Neural cell (in vitro differentiated cells): ENCODE measurements around the gene ADAMTS6.

Experiments
- POLR2AphosphoS5 ChIP-seq: IDR thresholded peaks from 2 replicates; pipeline ENCODE4 v1.6.1; 2012
- RAD21 ChIP-seq: fragments of 450-650 bp; conservative IDR thresholded peaks from 2 replicates; pipeline ENCODE4 v1.6.1; 2014; ENCODE audit warnings: antibody characterized with exemption, mild to moderate bottlenecking, moderate library complexity
- TAF1 ChIP-seq: IDR thresholded peaks from 2 replicates; pipeline ENCODE4 v1.6.1; 2012; ENCODE audit warnings: low read depth
- TF ChIP-seq, protein P1 (sequence below): fragments of 450-650 bp; IDR thresholded peaks from 2 replicates; pipeline ENCODE4 v1.5.1; 2014; ENCODE audit warnings: antibody characterized with exemption, mild to moderate bottlenecking, moderate library complexity; ENCODE audit not compliant: poor library complexity, severe bottlenecking

DNA sequence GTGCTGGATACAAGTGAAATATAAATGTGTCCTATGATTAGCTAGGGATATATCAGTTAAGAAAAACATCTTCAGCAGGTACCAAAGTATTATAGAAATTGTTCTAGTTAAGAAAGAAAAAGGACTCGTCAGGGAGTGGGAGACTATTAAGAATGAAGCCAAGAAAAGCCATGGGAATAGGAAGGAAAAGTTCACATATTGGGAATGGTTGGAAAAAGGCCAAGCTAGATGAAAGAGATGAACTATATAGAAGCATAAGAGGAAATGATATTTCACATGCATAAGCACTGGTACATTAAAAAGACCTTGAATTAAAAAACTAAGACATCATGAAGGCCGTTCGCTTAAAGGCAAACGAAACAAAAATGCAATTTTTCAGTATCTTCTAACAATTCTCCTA lies 237.7 kb downstream of the ADAMTS6 start:
- TF ChIP-seq POLR2AphosphoS5, result no peak
- TF ChIP-seq, protein P1, sequence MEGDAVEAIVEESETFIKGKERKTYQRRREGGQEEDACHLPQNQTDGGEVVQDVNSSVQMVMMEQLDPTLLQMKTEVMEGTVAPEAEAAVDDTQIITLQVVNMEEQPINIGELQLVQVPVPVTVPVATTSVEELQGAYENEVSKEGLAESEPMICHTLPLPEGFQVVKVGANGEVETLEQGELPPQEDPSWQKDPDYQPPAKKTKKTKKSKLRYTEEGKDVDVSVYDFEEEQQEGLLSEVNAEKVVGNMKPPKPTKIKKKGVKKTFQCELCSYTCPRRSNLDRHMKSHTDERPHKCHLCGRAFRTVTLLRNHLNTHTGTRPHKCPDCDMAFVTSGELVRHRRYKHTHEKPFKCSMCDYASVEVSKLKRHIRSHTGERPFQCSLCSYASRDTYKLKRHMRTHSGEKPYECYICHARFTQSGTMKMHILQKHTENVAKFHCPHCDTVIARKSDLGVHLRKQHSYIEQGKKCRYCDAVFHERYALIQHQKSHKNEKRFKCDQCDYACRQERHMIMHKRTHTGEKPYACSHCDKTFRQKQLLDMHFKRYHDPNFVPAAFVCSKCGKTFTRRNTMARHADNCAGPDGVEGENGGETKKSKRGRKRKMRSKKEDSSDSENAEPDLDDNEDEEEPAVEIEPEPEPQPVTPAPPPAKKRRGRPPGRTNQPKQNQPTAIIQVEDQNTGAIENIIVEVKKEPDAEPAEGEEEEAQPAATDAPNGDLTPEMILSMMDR, result no peak
- TF ChIP-seq RAD21, result no peak
- TF ChIP-seq TAF1, result no peak
